Vagina (tissue), 2 donors: ENCODE results near the gene KRT6C.
A peak's percentile ranks its signal among the peaks of the same experiment; 100 is the strongest.

Source experiments
- CTCF ChIP-seq, 3 experiments: fragments of 450-650 bp in 2 of 3; fragments of 200-600 bp in 1 of 3; sonication (generic) in 1 of 3; IDR thresholded peaks; one replicate each; pipeline ENCODE4 v1.5.1; 2017 to 2019; ENCODE audit warnings: antibody characterized with exemption in 3 of 3, mild to moderate bottlenecking in 2 of 3, moderate library complexity in 2 of 3
- POLR2A ChIP-seq, 2 donors: fragments of 450-650 bp; IDR thresholded peaks; one replicate each; pipeline ENCODE4 v1.6.1; 2017; ENCODE audit warnings: antibody characterized with exemption in 2 of 2, mild to moderate bottlenecking in 2 of 2, moderate library complexity in 2 of 2
- POLR2AphosphoS5 ChIP-seq, 2 donors: sonication (generic); formaldehyde crosslinking; IDR thresholded peaks; one replicate each; pipeline ENCODE4 v1.9.0; 2017; ENCODE audit warnings: antibody characterized with exemption in 2 of 2, mild to moderate bottlenecking in 2 of 2, low read depth in 1 of 2; ENCODE audit not compliant: insufficient read depth in 1 of 2

GRCh38 chr12:52438305-52439301 lies 35.0 kb downstream of the KRT6C start:
- TF ChIP-seq CTCF (IDR thresholded peaks at IDR 0.05), result no peak
- peak in 1 of 2 donors; percentile 66 for TF ChIP-seq POLR2AphosphoS5 (IDR thresholded peaks at IDR 0.05; ENCODE audit: insufficient read depth in 1 of 2, low read depth in 1 of 2)
- TF ChIP-seq POLR2A (IDR thresholded peaks at IDR 0.05), result no peak
